ENCODE measurements around the gene JADE1.

DNA sequence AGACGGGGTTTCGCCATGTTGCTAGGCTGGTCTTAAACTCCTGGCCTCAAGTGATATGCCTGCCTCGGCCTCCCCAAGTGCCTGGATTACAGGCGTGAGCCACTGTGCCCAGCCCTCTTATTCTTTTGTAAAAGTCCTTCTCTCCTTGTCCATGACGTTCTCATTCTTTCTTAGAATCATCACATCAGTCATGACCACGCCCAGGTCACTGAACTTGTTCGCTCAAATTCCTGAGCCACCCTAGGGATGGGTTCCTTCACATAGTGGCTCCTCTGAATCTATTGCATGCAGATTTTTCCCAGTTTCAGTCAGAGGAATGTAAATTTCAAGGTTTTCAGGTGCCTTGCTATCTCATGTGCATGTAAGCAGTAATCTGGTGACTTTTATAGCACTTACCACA, 15.7 kb downstream of the JADE1 start:
- TF ChIP-seq CTCF (IDR thresholded peaks at IDR 0.05) (no peak), POLR2A (IDR thresholded peaks at IDR 0.05) (no peak)
